ENCODE data around the gene TFEC.

DNA sequence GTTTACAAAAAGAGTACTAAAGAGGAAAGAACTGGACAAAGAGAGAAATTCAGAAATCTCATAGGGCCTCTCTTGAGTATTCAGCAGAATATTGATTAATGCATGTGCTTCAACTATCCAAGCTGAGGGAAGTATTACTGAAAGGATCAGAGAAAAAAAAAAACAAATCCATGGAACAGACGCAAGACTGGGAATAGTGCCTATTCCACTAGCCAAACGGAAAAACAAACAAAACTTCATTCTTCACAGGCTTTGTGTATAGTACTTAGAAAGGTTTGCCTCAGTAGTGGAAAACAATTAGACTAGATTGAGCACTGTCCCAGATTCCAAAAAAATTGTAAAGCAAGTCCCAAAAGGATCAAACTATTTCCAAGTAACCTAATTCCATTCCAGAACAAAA is 106.2 kb downstream of the TFEC start:
- TF ChIP-seq YY1 (IDR thresholded peaks at IDR 0.05; ENCODE audit: insufficient read depth, insufficient read length), result no peak
- no peak for TF ChIP-seq SUZ12 (IDR thresholded peaks at IDR 0.05; ENCODE audit: extremely low read depth, insufficient read depth, insufficient read length)
- TF ChIP-seq ZNF274 (IDR thresholded peaks at IDR 0.05; ENCODE audit: low read depth, low read length), result no peak
